ENCODE data around the gene TRIM42. TPM values are rescaled to one million over a fixed set of nuclear protein-coding genes. Genes with fewer than 3 reads are reported as not detected.

TRIM42 gene
- total RNA-seq = under 1 TPM in 1 of 4 donors, not detected in 3; 0.13 TPM

DNA sequence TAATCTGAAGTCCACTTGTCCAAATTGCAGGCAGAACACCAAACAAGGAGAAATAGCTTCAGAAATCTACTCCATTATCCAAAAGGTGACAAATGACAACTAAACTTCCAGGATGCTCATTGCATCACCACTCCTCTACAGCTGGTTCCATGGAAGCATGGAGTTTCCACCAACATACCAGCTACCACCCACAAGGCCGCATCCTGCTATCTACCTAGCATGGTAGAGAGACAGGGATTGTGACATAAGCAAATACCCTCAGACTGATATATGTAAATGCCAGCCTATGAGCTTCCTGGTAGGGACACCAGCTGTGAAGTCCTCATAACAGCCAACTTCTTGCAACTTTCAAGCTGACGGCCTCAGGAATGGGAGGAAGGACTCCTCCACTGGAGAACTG is at the start of gene TRIM42:
Gene TRIM42, plus strand, starts transcription at position 301 of the 400 bp plus-strand sequence. CDS start 166 bp downstream, outside the sequence.
- DNase-seq = no peak
- no peaks in the 10 kb centered on the region for H3K36me3 ChIP-seq
- H3K4me3 ChIP-seq (replicated peaks in 1 of 3) = no peak within 1 kb of the TSS
- no peaks in the 10 kb centered on the region for H3K4me1 ChIP-seq
- TF ChIP-seq, protein P1, sequence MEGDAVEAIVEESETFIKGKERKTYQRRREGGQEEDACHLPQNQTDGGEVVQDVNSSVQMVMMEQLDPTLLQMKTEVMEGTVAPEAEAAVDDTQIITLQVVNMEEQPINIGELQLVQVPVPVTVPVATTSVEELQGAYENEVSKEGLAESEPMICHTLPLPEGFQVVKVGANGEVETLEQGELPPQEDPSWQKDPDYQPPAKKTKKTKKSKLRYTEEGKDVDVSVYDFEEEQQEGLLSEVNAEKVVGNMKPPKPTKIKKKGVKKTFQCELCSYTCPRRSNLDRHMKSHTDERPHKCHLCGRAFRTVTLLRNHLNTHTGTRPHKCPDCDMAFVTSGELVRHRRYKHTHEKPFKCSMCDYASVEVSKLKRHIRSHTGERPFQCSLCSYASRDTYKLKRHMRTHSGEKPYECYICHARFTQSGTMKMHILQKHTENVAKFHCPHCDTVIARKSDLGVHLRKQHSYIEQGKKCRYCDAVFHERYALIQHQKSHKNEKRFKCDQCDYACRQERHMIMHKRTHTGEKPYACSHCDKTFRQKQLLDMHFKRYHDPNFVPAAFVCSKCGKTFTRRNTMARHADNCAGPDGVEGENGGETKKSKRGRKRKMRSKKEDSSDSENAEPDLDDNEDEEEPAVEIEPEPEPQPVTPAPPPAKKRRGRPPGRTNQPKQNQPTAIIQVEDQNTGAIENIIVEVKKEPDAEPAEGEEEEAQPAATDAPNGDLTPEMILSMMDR (IDR thresholded peaks at IDR 0.05) = no peak
- no peak for TF ChIP-seq POLR2A (IDR thresholded peaks at IDR 0.05)
- intact Hi-C loops (cut with DNase I) = no loop called here
- 96 to 100% methylated on average over 2 of the region's 2 CpGs for WGBS, 2 donors
- H3K27me3 ChIP-seq = no peaks in the 10 kb centered on the region
- H3K27ac ChIP-seq = no peak within 1 kb of the TSS
- H3K9me3 ChIP-seq = no peaks in the 10 kb centered on the region

DNA sequence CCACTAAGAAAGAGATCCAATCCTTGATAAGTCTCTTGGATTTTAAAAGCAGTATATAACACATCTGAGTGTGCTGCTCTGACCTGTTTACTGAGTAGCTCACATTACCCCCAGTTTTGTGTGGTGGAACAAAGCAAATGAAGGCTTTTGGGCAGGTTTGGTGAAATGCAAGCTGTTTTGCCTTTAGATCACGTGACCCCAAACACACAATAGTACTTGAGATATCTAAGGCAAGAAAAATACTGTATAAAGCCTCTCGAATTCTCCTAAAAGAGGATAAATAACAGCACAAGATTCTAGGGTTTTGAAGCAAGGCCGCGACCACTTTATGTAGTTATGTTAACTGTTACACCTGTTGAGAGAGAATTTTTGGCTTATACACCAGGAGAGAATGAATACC is 49.3 kb upstream of the TRIM42 start:
- Histone ChIP-seq H3K27me3 (no peaks in the 10 kb centered on the region), H3K4me3 (replicated peaks in 1 of 3) (no peak overlapping the region), H3K9me3 (no peaks in the 10 kb centered on the region), H3K36me3 (no peaks in the 10 kb centered on the region), H3K27ac (no peak overlapping the region), H3K4me1 (no peaks in the 10 kb centered on the region)
- 40 to 65% methylated on average over 4 of the region's 4 CpGs for WGBS, 2 donors
- intact Hi-C loops (cut with DNase I) = no loop called here
- no peak for DNase-seq
- TF ChIP-seq, protein P1 (IDR thresholded peaks at IDR 0.05) = no peak
- no peak for TF ChIP-seq POLR2A (IDR thresholded peaks at IDR 0.05)

GRCh38 chr3:140629357-140630137 is 48.3 kb upstream of the TRIM42 start:
- intact Hi-C loops (cut with DNase I) = no loop called here
- H3K27me3 ChIP-seq = no peaks in the 10 kb centered on the region

DNA sequence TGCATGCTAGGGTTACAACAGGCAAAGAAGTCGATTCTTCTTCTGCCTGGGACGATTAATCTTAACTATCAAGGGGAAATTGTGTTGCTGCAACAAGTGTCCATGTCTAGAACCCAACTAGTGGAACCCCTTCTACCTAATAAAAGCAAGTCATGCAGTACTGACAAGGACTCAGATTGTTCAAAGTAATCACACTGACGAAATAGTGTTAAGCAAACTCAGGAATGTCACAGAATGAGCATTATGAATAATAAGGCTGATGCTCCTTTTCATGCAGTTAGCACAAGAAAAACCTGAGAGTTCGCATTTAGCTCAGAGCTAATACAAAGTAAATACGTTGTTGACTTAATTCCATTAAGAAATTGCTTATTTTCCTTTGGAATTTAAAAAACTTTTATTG is 47.5 kb upstream of the TRIM42 start:
- Histone ChIP-seq H3K4me1 (no peaks in the 10 kb centered on the region), H3K27ac (no peak overlapping the region), H3K36me3 (no peaks in the 10 kb centered on the region), H3K4me3 (replicated peaks in 1 of 3) (no peak overlapping the region), H3K27me3 (no peaks in the 10 kb centered on the region), H3K9me3 (no peaks in the 10 kb centered on the region)
- WGBS, 2 donors = 73 to 81% methylated on average over 5 of the region's 5 CpGs
- no peak for DNase-seq
- no peak for TF ChIP-seq POLR2A (IDR thresholded peaks at IDR 0.05)
- intact Hi-C loops (cut with DNase I) = no loop called here

More at GRCh38 chr3:140629357-140630137, 48.3 kb upstream of the TRIM42 start:
- WGBS, 2 donors = 75 to 77% methylated on average over 3 of the region's 3 CpGs
- H3K27ac ChIP-seq = no peak overlapping the region
- H3K4me1 ChIP-seq = no peaks in the 10 kb centered on the region
- TF ChIP-seq POLR2A (IDR thresholded peaks at IDR 0.05) = no peak
- TF ChIP-seq, protein P1 (IDR thresholded peaks at IDR 0.05) = no peak
- no peaks in the 10 kb centered on the region for H3K9me3 ChIP-seq
- no peak overlapping the region for H3K4me3 ChIP-seq (replicated peaks in 1 of 3)
- H3K36me3 ChIP-seq = no peaks in the 10 kb centered on the region
- DNase-seq = no peak

- TF ChIP-seq, protein P1 (IDR thresholded peaks at IDR 0.05) = no peak
- TF ChIP-seq POLR2A (IDR thresholded peaks at IDR 0.05) = no peak
These were observed 47.0 kb upstream of the TRIM42 start for GRCh38 chr3:140630866-140631265.

More at GRCh38 chr3:140630866-140631265, 47.0 kb upstream of the TRIM42 start:
- DNase-seq = no peak
- intact Hi-C loops (cut with DNase I) = no loop called here
- Histone ChIP-seq H3K27ac (no peak overlapping the region), H3K4me1 (no peaks in the 10 kb centered on the region), H3K36me3 (no peaks in the 10 kb centered on the region), H3K9me3 (no peaks in the 10 kb centered on the region), H3K4me3 (replicated peaks in 1 of 3) (no peak overlapping the region), H3K27me3 (no peaks in the 10 kb centered on the region)
